Activated T-helper 17 cell treated with anti-CD3 and anti-CD28 coated beads, Interleukin-2, amount 50 U/mL, for 72 hours (primary cell): ENCODE measurements around the gene NLGN4Y. TPM values are rescaled to one million over a fixed set of nuclear protein-coding genes. Genes with fewer than 3 reads are reported as not detected.

Source experiments
- ATAC-seq: fragments of 150-1000 bp; cut with Tn5 transposase; replicated peaks from 2 replicates; pipeline ENCODE4 v1.10.0; 2021; ENCODE audit warnings: mild to moderate bottlenecking, moderate library complexity
- H3K27ac Mint-ChIP-seq: one replicate; pipeline ENCODE4 v1.8.0; 2022; ENCODE audit warnings: mixed read lengths
- H3K27me3 Mint-ChIP-seq: one replicate; pipeline ENCODE4 v1.8.0; 2022; ENCODE audit warnings: mixed read lengths
- H3K36me3 Mint-ChIP-seq: one replicate; pipeline ENCODE4 v1.8.0; 2022; ENCODE audit warnings: low read depth, mild to moderate bottlenecking, mixed read lengths
- H3K4me1 Mint-ChIP-seq: one replicate; pipeline ENCODE4 v1.8.0; 2022; ENCODE audit warnings: mixed read lengths
- H3K4me3 Mint-ChIP-seq: one replicate; pipeline ENCODE4 v1.8.0; 2022; ENCODE audit warnings: mild to moderate bottlenecking, mixed read lengths
- H3K9me3 Mint-ChIP-seq: one replicate; pipeline ENCODE4 v1.8.0; 2022; ENCODE audit warnings: mixed read lengths
- total RNA-seq, 2 donors: library from RNA; stranded (reverse); gene quantifications; one replicate each; pipeline ENCODE4 v1.2.3, GENCODE V29; 2022

The NLGN4Y gene
- total RNA-seq, 2 donors from 2014 or later, result 3.2 to 4.6 TPM

DNA sequence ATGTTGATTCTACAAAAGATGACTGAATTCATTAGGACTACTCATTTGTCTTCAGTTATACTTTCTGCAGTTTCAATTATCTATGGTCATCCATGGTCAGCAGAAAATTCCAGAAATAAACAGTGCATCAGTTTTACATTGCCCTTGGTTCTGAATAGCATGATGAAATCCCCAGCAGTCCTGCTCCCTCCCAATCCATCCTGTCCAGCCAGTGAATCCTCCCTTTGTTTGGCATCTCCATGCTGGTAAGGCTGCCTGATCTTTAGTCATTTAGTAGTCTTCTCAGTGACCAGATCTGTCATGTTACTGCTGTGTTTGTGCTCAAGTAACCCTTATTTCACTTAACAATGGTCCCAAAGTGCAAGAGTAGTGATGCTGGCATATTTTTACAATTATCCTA, 239.3 kb downstream of the NLGN4Y start:
- Mint-ChIP-seq H3K27me3 (no peaks in the 10 kb centered on the region), H3K9me3 (no peaks in the 10 kb centered on the region), H3K27ac (no peak overlapping the region), H3K4me3 (no peak overlapping the region), H3K4me1 (no peaks in the 10 kb centered on the region), H3K36me3 (no peaks in the 10 kb centered on the region)
- ATAC-seq, result no peak

DNA sequence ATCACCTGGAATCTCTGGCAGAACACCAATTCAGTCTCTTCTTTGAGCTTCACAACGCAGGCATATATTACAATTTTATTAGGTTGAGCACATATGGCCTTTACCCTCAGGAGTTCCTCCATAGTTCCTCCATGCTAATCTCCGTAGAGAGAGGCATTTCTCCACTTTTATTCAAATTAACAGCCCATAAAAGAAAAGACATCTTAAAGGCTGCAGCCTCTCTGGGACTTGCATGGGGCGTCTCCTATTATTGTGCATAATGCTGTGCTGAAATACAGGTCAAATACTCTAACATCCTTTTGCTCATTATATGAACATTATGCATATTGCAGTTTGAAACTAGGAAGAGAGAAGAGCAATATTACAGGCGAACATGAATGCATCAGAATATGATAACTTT, 253.9 kb downstream of the NLGN4Y start:
- H3K36me3 Mint-ChIP-seq, result no peaks in the 10 kb centered on the region
- H3K27ac Mint-ChIP-seq, result no peak overlapping the region
- H3K27me3 Mint-ChIP-seq, result no peaks in the 10 kb centered on the region
- H3K4me3 Mint-ChIP-seq, result no peak overlapping the region
- no peaks in the 10 kb centered on the region for H3K9me3 Mint-ChIP-seq
- no peaks in the 10 kb centered on the region for H3K4me1 Mint-ChIP-seq
- no peak for ATAC-seq

DNA sequence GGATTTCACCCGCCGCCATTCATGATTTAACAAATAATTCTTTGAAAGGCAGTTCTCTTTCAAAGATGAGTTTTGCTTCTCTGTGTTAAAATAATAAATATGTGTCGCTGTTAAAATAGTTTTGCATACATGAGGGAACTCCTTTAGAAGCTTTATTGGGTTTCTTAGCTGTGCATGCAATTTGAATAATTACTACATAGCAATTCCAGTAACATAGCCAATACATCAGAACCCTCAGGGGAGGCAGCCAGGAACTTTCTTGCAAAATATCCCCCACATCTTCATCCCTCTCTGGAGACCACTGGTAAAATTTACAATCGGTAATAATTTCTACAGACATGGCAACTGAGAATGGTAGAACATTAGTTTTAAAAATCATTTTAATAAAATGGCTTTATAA, 268.8 kb downstream of the NLGN4Y start:
- Mint-ChIP-seq H3K4me3 (no peak overlapping the region), H3K27ac (no peak overlapping the region), H3K27me3 (no peaks in the 10 kb centered on the region), H3K9me3 (no peaks in the 10 kb centered on the region), H3K4me1 (no peaks in the 10 kb centered on the region), H3K36me3 (no peaks in the 10 kb centered on the region)
- no peak for ATAC-seq

DNA sequence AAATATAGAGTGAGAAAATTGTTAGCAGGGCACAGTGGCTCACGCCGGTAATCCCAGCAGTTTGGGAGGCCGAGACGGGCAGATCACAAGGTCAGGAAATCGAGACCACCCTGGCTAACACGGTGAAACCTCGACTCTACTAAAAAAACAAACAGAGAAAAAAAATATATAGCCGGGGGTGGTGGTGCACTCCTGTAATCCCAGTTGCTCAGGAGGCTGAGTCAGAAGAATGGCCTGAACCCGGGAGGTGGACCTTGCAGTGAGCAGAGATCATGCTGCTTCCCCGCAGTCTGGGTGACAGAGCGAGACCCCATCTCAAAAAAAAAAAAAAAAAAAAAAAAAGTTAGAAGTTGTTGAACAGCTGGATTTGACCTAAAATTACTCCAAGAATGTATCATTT, 269.3 kb downstream of the NLGN4Y start:
- H3K27ac Mint-ChIP-seq, result no peak overlapping the region
- H3K4me1 Mint-ChIP-seq, result no peaks in the 10 kb centered on the region
- H3K36me3 Mint-ChIP-seq, result no peaks in the 10 kb centered on the region
- no peak for ATAC-seq
- no peaks in the 10 kb centered on the region for H3K9me3 Mint-ChIP-seq
- H3K27me3 Mint-ChIP-seq, result no peaks in the 10 kb centered on the region
- H3K4me3 Mint-ChIP-seq, result no peak overlapping the region

DNA sequence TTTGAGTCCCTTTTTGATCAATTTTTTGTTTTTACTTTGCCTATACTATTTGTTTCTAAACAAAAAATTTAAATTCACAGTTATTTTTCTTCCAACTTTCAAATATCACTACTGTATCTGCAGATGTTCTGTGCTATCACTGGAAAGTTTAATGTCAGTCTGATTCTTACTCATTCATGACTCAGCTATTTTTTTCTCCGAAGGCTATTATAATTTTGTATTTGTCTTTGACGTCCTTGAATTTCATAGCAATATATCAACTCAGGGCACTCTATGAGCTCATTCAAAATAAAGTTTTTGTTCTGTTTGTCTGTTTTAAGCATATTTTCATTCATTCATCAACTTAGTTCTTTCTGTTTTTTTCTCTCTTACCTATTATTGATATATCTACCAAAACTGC, 273.7 kb downstream of the NLGN4Y start:
- no peak overlapping the region for H3K4me3 Mint-ChIP-seq
- no peaks in the 10 kb centered on the region for H3K9me3 Mint-ChIP-seq
- H3K27me3 Mint-ChIP-seq, result no peaks in the 10 kb centered on the region
- ATAC-seq, result no peak
- H3K27ac Mint-ChIP-seq, result no peak overlapping the region
- H3K4me1 Mint-ChIP-seq, result no peaks in the 10 kb centered on the region
- H3K36me3 Mint-ChIP-seq, result no peaks in the 10 kb centered on the region

DNA sequence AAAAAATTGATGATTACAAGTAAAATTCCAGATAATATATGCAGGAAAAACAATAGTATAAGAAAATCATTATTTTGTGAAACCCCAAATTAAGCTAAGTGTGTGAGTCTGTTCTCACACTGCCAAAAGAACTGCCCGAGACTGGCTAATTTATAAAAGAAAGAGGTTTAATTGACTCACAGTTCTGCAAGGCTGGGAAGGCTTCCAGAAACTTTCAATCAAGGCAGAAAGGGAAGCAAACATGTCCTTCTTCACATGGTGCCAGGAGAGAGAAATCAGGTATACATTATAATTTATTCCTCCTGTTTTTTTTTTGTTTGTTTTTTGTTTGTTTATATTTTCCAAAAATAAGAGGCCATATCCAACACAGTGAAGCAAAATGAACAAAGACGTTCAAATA, 276.8 kb downstream of the NLGN4Y start:
- no peaks in the 10 kb centered on the region for H3K36me3 Mint-ChIP-seq
- H3K4me1 Mint-ChIP-seq, result no peaks in the 10 kb centered on the region
- H3K9me3 Mint-ChIP-seq, result no peaks in the 10 kb centered on the region
- no peak overlapping the region for H3K4me3 Mint-ChIP-seq
- no peak for ATAC-seq
- H3K27ac Mint-ChIP-seq, result no peak overlapping the region
- H3K27me3 Mint-ChIP-seq, result no peaks in the 10 kb centered on the region

DNA sequence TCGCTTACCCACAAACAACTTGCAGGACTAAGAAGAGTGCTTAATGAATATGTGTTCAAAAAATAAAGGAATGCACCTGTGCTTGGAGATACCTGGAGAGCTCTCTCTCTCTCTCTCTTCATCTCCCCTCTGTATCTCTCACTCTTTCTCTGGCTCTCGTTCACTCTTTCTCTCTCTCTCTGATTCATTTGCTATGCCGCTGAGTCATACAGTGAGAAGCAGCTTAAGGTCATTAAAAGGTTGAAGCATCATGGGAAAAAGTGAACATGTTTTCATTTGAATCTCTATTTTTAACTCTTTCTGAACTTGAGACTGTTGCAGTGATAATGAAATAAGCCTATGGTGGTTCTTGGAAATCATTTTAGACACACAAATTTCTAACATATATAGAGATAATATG, 277.8 kb downstream of the NLGN4Y start:
- peak; percentile 59 for ATAC-seq
- H3K27ac Mint-ChIP-seq, result no peak overlapping the region
- no peaks in the 10 kb centered on the region for H3K4me1 Mint-ChIP-seq

DNA sequence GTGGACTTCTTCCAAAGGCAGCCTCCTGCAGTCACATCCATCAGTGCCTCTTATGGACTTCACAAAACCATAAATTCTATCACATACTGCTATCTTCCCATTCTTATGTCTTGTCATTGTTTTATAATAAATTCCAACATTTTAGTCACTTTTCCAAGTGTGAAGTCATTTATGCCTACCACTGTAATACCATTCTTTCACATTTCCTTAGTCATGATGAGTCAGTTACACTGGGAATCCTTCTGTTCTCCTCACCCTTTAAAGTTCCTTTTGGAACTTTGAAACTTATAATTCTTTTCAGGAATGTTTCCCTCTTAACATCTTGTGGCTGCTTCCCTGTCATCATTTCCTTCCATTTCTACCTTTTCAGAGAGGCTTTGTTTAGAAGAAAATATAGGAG, 279.7 kb downstream of the NLGN4Y start:
- H3K9me3 Mint-ChIP-seq, result no peaks in the 10 kb centered on the region
- no peaks in the 10 kb centered on the region for H3K4me1 Mint-ChIP-seq
- H3K27me3 Mint-ChIP-seq, result no peaks in the 10 kb centered on the region
- no peaks in the 10 kb centered on the region for H3K36me3 Mint-ChIP-seq
- no peak for ATAC-seq
- no peak overlapping the region for H3K4me3 Mint-ChIP-seq
- H3K27ac Mint-ChIP-seq, result no peak overlapping the region

More for the DNA sequence above, 277.8 kb downstream of the NLGN4Y start:
- H3K9me3 Mint-ChIP-seq, result no peaks in the 10 kb centered on the region
- no peaks in the 10 kb centered on the region for H3K36me3 Mint-ChIP-seq
- H3K27me3 Mint-ChIP-seq, result no peaks in the 10 kb centered on the region
- no peak overlapping the region for H3K4me3 Mint-ChIP-seq

DNA sequence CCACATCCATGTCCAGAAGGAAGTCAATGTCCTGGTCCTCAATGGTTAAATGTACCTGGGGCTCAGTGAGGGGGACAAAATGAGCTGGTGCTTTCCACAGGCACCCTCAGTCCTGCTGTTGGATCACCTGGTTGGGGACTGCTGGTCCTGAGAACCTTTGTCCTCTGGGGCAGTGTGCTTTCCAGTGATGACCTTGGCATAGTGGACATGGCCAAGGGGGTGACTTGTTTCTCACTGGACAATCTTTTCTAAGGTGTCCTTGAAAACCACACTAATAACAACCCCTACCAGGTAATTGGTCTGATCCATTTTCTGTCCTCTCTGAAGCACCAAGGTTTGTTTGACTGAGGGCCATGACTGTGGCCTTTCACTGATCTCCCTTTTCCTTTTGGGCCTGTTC, 294.1 kb downstream of the NLGN4Y start:
- H3K4me3 Mint-ChIP-seq, result no peak overlapping the region
- H3K4me1 Mint-ChIP-seq, result no peaks in the 10 kb centered on the region
- no peak for ATAC-seq
- H3K27ac Mint-ChIP-seq, result no peak overlapping the region
- H3K27me3 Mint-ChIP-seq, result no peaks in the 10 kb centered on the region
- no peaks in the 10 kb centered on the region for H3K9me3 Mint-ChIP-seq
- no peaks in the 10 kb centered on the region for H3K36me3 Mint-ChIP-seq

DNA sequence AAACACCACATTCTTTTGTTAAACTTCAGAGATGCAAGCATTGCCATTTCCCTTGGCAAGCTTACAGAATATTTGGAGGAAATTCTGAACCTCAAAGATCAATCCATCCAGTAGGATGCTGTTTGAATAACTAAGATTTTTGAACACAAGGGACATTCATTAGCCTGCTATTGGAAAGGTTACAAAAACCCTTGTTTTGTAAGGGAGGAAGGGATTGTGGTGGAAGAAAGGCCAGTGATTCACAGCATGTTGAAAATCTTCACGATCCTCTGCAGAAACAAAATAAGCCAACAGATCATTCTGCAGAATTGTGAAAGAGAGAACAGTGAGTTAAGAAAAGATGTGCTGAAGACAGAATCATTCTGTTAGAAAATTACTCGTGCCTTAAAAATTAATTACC, 297.9 kb downstream of the NLGN4Y start:
- Mint-ChIP-seq H3K4me1 (no peaks in the 10 kb centered on the region), H3K36me3 (no peaks in the 10 kb centered on the region), H3K4me3 (no peak overlapping the region), H3K27ac (no peak overlapping the region), H3K27me3 (no peaks in the 10 kb centered on the region), H3K9me3 (no peaks in the 10 kb centered on the region)
- ATAC-seq, result no peak

DNA sequence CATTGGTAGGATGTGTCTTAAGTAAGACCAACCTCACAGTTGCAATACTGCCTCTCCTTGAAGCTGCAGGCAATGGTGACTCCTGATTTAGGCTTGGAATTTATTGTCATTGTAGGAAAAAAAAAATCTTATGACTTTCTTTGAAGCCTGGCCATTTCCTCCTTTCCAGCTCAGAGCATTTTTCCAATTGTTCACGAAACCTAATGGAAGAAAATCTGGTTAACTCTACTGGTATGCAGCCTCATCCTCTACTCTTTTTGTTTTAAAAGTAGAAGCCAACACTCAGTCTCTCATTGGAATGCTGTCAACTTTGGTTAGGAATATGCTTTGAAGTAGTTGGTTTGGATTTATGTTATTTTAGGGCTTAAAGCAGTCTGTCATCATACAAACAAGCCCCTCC, 298.6 kb downstream of the NLGN4Y start:
- no peaks in the 10 kb centered on the region for H3K9me3 Mint-ChIP-seq
- no peaks in the 10 kb centered on the region for H3K36me3 Mint-ChIP-seq
- H3K4me3 Mint-ChIP-seq, result no peak overlapping the region
- no peak for ATAC-seq
- H3K27ac Mint-ChIP-seq, result no peak overlapping the region
- H3K27me3 Mint-ChIP-seq, result no peaks in the 10 kb centered on the region
- no peaks in the 10 kb centered on the region for H3K4me1 Mint-ChIP-seq

DNA sequence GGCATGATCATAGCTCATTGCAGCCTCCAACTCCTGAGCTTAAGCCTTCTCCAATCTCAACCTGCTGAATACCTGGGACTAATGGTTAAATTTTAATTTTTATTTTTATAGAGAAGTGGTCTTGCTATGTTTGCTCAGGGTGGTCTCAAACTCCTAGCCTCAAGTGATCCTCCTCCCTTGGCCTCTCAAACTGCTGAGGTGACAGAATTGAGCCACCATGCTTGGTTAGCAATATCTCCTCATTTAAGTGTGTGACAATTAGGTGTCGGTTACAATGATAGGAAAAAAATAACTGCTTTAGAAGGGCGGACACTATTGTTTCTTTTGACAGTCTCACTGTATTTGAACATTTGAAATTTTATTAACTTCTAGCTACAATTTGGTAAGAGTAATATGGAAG, 300.3 kb downstream of the NLGN4Y start:
- ATAC-seq, result no peak
- H3K4me3 Mint-ChIP-seq, result no peak overlapping the region
- no peaks in the 10 kb centered on the region for H3K27me3 Mint-ChIP-seq
- no peaks in the 10 kb centered on the region for H3K4me1 Mint-ChIP-seq
- H3K36me3 Mint-ChIP-seq, result no peaks in the 10 kb centered on the region
- no peaks in the 10 kb centered on the region for H3K9me3 Mint-ChIP-seq
- no peak overlapping the region for H3K27ac Mint-ChIP-seq

DNA sequence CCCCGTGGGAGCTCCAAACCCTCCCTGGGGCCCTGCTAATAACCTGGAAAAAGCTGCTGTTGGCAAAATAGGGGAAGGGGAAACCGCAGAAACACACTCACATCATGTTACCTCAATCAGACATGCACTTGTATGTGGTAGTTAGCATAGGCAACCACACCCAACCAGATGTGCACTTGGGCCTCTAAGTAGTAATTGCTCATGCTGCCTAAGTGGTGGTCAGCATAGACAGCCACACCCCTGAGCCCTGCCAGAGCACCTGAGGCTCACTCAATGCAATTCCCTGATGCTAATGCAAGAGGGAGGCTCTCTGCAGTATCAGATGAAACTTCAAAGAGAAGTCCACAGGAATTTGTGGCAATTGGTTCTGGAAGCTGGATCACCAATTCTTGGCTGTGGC, 301.4 kb downstream of the NLGN4Y start:
- Mint-ChIP-seq H3K36me3 (no peaks in the 10 kb centered on the region), H3K27ac (no peak overlapping the region), H3K27me3 (no peaks in the 10 kb centered on the region), H3K4me1 (no peaks in the 10 kb centered on the region), H3K4me3 (no peak overlapping the region), H3K9me3 (no peaks in the 10 kb centered on the region)
- ATAC-seq, result no peak

DNA sequence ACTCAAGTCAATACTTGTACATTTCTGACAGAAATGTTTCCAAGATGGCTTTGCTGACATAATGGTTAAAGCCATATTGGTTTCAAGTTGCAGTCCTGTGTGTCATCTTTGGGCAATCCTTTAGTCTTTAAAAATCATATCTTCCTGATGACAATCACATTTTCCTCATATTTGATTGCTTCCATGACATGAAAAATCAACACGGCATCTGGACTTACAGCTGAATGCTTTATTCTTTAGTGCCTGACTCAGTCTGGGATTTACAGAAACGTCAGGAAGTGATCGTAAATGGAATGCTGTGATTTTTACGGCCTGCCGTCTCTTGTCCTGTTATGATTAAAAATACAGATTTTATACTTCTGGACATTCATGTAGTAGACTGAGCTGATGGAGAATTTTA, 304.2 kb downstream of the NLGN4Y start:
- Mint-ChIP-seq H3K9me3 (no peaks in the 10 kb centered on the region), H3K4me3 (no peak overlapping the region), H3K27me3 (no peaks in the 10 kb centered on the region), H3K4me1 (no peaks in the 10 kb centered on the region), H3K36me3 (no peaks in the 10 kb centered on the region), H3K27ac (no peak overlapping the region)
- no peak for ATAC-seq

DNA sequence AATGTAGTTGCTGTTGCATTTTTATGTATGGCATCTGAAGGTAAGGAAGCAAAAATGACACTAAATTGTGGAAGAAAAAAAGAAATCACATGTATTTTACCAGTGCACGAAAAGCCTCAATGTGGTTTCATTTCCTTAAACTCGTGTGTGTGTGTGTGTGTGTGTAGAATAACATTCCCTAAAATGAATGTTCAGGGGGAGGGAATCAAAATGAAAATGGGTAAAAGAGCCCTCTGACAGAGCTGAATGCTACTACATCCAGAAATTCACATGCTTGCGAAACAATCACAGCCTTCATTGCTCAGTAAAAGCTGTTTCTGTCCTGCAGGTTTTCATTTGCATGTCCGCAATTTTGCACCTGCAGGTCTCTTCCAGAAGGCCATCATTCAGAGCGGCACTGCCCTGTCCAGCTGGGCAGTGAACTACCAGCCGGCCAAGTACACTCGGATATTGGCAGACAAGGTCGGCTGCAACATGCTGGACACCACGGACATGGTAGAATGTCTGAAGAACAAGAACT, 305.1 kb downstream of the NLGN4Y start:
- Mint-ChIP-seq H3K27ac (no peak overlapping the region), H3K27me3 (no peaks in the 10 kb centered on the region), H3K4me1 (no peaks in the 10 kb centered on the region), H3K4me3 (no peak overlapping the region), H3K9me3 (no peaks in the 10 kb centered on the region), H3K36me3 (no peaks in the 10 kb centered on the region)
- ATAC-seq, result no peak
